WTC11 (cell line): ENCODE data around the gene GALNT9. TPM values are rescaled to one million over a fixed set of nuclear protein-coding genes. Genes with fewer than 3 reads are reported as not detected.

ENCODE experiments used
- ATAC-seq: fragments of 200-7000 bp; cut with Tn5 transposase; 2 replicates; pipeline ENCODE4 v1.10.0; 2021; ENCODE audit warnings: mild to moderate bottlenecking, moderate library complexity
- CTCF ChIA-PET: fragments of 300-600 bp; sonication (Branson Sonifier 250); formaldehyde crosslinking; loops from one replicate; lab custom pipeline; 2021; ENCODE audit warnings: antibody characterized with exemption; lab: Charles Lee
- POLR2A ChIA-PET: fragments of 350-600 bp; sonication (Branson Sonifier 250); formaldehyde crosslinking; loops from one replicate; lab custom pipeline; 2021; ENCODE audit warnings: antibody characterized with exemption; lab: Charles Lee
- DNase-seq: peaks from one replicate; pipeline ENCODE4 v3.0.0; 2021; ENCODE audit warnings: low spot score
- H3K27ac Mint-ChIP-seq: 2 replicates; pipeline ENCODE4 v1.8.0; 2021; ENCODE audit warnings: mixed read lengths
- H3K27me3 Mint-ChIP-seq: 2 replicates; pipeline ENCODE4 v1.8.0; 2021; ENCODE audit warnings: low read depth, mild to moderate bottlenecking, moderate library complexity, mixed read lengths
- H3K36me3 Mint-ChIP-seq: 2 replicates; pipeline ENCODE4 v1.8.0; 2021; ENCODE audit warnings: mixed read lengths
- H3K4me1 Mint-ChIP-seq: 2 replicates; pipeline ENCODE4 v1.8.0; 2022; ENCODE audit warnings: mixed read lengths
- H3K4me3 Mint-ChIP-seq: 2 replicates; pipeline ENCODE4 v1.8.0; 2021; ENCODE audit warnings: mild to moderate bottlenecking, moderate library complexity, mixed read lengths
- H3K9me3 Mint-ChIP-seq: 2 replicates; pipeline ENCODE4 v1.8.0; 2021; ENCODE audit warnings: mixed read lengths
- ELF4 ChIP-seq: sonication (generic); formaldehyde crosslinking; IDR thresholded peaks from 2 replicates; pipeline ENCODE4 v1.8.1; 2022; ENCODE audit warnings: low read depth, mild to moderate bottlenecking, moderate library complexity, missing genetic modification reagents
- FOXK1 ChIP-seq: sonication (generic); formaldehyde crosslinking; IDR thresholded peaks from 2 replicates; pipeline ENCODE4 v1.8.0; 2022; ENCODE audit warnings: mild to moderate bottlenecking, moderate library complexity, missing genetic modification reagents
- FOXP1 ChIP-seq: sonication (generic); formaldehyde crosslinking; IDR thresholded peaks from 2 replicates; pipeline ENCODE4 v1.8.0; 2022; ENCODE audit warnings: missing genetic modification reagents, mild to moderate bottlenecking, moderate library complexity, borderline replicate concordance
- GRHL2 ChIP-seq: fragments of 250-450 bp; sonication (Bioruptor Pico); IDR thresholded peaks from 2 replicates; pipeline ENCODE4 v1.8.0; 2022; ENCODE audit warnings: mild to moderate bottlenecking, moderate library complexity; ENCODE audit not compliant: insufficient replicate concordance, severe bottlenecking
- GTF2I ChIP-seq: fragments of 250-450 bp; sonication (Bioruptor Pico); conservative IDR thresholded peaks from 2 replicates; pipeline ENCODE4 v1.4.0; 2021; ENCODE audit warnings: mild to moderate bottlenecking
- MXD4 ChIP-seq: fragments of 250-450 bp; sonication (Bioruptor Pico); IDR thresholded peaks from 2 replicates; pipeline ENCODE4 v1.8.0; 2021; ENCODE audit warnings: mild to moderate bottlenecking, moderate library complexity, borderline replicate concordance
- NFE2L1 ChIP-seq: sonication (generic); formaldehyde crosslinking; IDR thresholded peaks from 2 replicates; pipeline ENCODE4 v1.8.1; 2023; ENCODE audit warnings: missing genetic modification reagents
- NFYB ChIP-seq: sonication (generic); formaldehyde crosslinking; conservative IDR thresholded peaks from 2 replicates; pipeline ENCODE4 v1.8.0; 2022; ENCODE audit warnings: low read depth, missing genetic modification reagents
- NR1H2 ChIP-seq: sonication (generic); formaldehyde crosslinking; IDR thresholded peaks from 2 replicates; pipeline ENCODE4 v1.9.0; 2021; ENCODE audit warnings: mild to moderate bottlenecking, moderate library complexity, missing genetic modification reagents
- PRRX2 ChIP-seq: fragments of 250-450 bp; sonication (Bioruptor Pico); IDR thresholded peaks from 2 replicates; pipeline ENCODE4 v1.8.0; 2021; ENCODE audit warnings: mild to moderate bottlenecking
- RORB ChIP-seq: fragments of 250-450 bp; sonication (Bioruptor Pico); IDR thresholded peaks from 2 replicates; pipeline ENCODE4 v1.9.0; 2021; ENCODE audit warnings: mild to moderate bottlenecking
- TEAD4 ChIP-seq: sonication (generic); formaldehyde crosslinking; IDR thresholded peaks from 2 replicates; pipeline ENCODE4 v1.8.0; 2022; ENCODE audit warnings: mild to moderate bottlenecking, missing genetic modification reagents
- TP53 ChIP-seq: sonication (generic); formaldehyde crosslinking; IDR thresholded peaks from 2 replicates; pipeline ENCODE4 v1.8.1; 2023; ENCODE audit warnings: mild to moderate bottlenecking, missing genetic modification reagents
- ZNF232 ChIP-seq: sonication (generic); formaldehyde crosslinking; IDR thresholded peaks from 2 replicates; pipeline ENCODE4 v1.8.0; 2022; ENCODE audit warnings: mild to moderate bottlenecking, missing genetic modification reagents
- ZNF263 ChIP-seq: sonication (generic); formaldehyde crosslinking; IDR thresholded peaks from 2 replicates; pipeline ENCODE4 v1.8.1; 2022; ENCODE audit warnings: low read depth, mild to moderate bottlenecking, moderate library complexity, missing genetic modification reagents
- ZNF317 ChIP-seq: sonication (generic); formaldehyde crosslinking; IDR thresholded peaks from 2 replicates; pipeline ENCODE4 v1.8.1; 2023; ENCODE audit warnings: low read depth, mild to moderate bottlenecking, moderate library complexity, missing genetic modification reagents, borderline replicate concordance
- ZNF423 ChIP-seq: fragments of 250-450 bp; sonication (Bioruptor Pico); IDR thresholded peaks from 2 replicates; pipeline ENCODE4 v2.1.2; 2022; ENCODE audit warnings: mild to moderate bottlenecking, moderate library complexity
- total RNA-seq: library from RNA; stranded (reverse); gene quantifications from 3 replicates; pipeline ENCODE4 v1.2.3, GENCODE V29; 2021
- TF ChIP-seq, protein P1 (sequence below): fragments of 250-450 bp; sonication (Bioruptor Pico); IDR thresholded peaks from 2 replicates; pipeline ENCODE4 v1.9.0; 2021; ENCODE audit warnings: mild to moderate bottlenecking
- TF ChIP-seq, protein P2 (sequence below): sonication (generic); formaldehyde crosslinking; IDR thresholded peaks from 2 replicates; pipeline ENCODE4 v1.8.1; 2023; ENCODE audit warnings: mild to moderate bottlenecking, missing genetic modification reagents, borderline replicate concordance
- TF ChIP-seq, protein P3 (sequence below): fragments of 250-450 bp; sonication (Bioruptor Pico); IDR thresholded peaks from 2 replicates; pipeline ENCODE4 v1.8.0; 2021; ENCODE audit warnings: mild to moderate bottlenecking

The GALNT9 gene
- total RNA-seq, 1 experiment from 2014 or later = 0.90 TPM

DNA sequence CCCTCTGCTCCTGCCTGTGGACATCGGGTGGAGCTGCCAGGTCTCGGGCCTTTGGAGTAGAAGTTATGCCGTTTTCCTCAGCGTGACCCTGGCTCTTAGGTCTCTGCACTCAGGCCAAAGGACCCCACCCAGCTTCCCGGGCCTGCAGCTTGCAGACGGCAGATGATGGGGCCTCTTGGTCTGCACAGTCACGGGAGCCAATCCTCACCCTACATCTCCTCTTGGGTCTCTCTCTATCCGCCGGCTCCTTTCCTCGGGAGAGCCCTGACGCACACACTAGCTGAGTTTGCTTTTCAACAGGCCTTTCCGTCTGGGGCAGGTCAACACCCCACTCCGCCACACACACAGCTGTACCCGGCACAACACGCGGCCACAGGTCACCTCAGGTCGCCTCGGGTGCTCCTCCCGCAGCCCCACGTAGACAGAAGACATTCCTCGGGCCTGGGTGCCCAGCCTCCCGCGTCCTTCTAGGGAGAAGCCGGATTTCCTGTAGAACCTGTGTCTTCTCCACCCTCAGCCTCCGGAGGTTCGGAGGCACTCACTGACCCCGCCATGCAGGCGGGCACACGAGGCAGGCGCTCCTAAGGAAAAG, 9.9 kb downstream of the GALNT9 start:
- Mint-ChIP-seq H3K36me3 (no peaks in the 10 kb centered on the region), H3K9me3 (no peaks in the 10 kb centered on the region), H3K27me3 (peaks cover 27% of the 10 kb centered on the region), H3K27ac (no peak overlapping the region), H3K4me1 (no peaks in the 10 kb centered on the region), H3K4me3 (no peak overlapping the region)
- ATAC-seq = no peak
- DNase-seq = no peak
- POLR2A ChIA-PET = no interaction called here
- CTCF ChIA-PET = interaction anchor here (1.3 to 1.6 kb wide), 2 partner anchors 20 to 23 kb away, joined by 3 to 6 read pairs; no protein-coding TSS in a partner anchor
- TF ChIP-seq NFE2L1 (CRISPR knock-in tag) = no peak
- TF ChIP-seq MXD4 (CRISPR knock-in tag) = no peak
- TF ChIP-seq, all 79 proteins: peak for 0

DNA sequence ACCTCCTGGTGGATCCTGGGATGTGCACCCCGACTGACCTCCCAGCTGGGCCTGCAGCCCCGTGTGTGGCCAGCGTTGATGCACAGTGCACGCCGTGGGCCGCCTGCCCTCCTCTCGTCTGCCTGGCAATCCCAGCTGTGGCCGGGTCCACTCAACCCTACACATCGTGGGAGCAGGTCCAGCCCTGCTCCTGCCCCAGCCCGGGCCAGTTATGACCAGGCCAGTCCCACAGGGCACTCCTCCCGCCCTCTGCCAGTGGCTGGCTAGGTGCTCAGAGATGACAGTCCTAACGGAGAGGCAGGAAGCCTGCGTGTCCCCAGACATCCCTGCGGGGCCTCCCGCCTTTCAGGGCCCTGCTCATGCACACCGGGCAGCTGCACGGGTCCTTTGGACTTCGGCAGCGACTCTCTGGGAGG, 10.8 kb downstream of the GALNT9 start:
- H3K27me3 Mint-ChIP-seq = peaks cover 28% of the 10 kb centered on the region
- ChIA-PET POLR2A (interaction anchor here (0.5 kb wide), 1 partner anchor 227 kb away, joined by 3 read pairs; no protein-coding TSS in a partner anchor), CTCF (interaction anchor here (1.3 kb wide), 1 partner anchor 21 kb away, joined by 3 read pairs; no protein-coding TSS in a partner anchor)
- ATAC-seq (no peak), DNase-seq (no peak)
- no peak overlapping the region for H3K27ac Mint-ChIP-seq
- H3K36me3 Mint-ChIP-seq = no peaks in the 10 kb centered on the region
- no peak for TF ChIP-seq ZNF317
- TF ChIP-seq, protein P1, sequence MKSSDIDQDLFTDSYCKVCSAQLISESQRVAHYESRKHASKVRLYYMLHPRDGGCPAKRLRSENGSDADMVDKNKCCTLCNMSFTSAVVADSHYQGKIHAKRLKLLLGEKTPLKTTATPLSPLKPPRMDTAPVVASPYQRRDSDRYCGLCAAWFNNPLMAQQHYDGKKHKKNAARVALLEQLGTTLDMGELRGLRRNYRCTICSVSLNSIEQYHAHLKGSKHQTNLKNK (CRISPR knock-in tag) = no peak
- TF ChIP-seq NR1H2 (CRISPR knock-in tag) = no peak
- TF ChIP-seq ZNF423 = no peak
- TF ChIP-seq TP53 (CRISPR knock-in tag) = no peak
- TF ChIP-seq, protein P2, sequence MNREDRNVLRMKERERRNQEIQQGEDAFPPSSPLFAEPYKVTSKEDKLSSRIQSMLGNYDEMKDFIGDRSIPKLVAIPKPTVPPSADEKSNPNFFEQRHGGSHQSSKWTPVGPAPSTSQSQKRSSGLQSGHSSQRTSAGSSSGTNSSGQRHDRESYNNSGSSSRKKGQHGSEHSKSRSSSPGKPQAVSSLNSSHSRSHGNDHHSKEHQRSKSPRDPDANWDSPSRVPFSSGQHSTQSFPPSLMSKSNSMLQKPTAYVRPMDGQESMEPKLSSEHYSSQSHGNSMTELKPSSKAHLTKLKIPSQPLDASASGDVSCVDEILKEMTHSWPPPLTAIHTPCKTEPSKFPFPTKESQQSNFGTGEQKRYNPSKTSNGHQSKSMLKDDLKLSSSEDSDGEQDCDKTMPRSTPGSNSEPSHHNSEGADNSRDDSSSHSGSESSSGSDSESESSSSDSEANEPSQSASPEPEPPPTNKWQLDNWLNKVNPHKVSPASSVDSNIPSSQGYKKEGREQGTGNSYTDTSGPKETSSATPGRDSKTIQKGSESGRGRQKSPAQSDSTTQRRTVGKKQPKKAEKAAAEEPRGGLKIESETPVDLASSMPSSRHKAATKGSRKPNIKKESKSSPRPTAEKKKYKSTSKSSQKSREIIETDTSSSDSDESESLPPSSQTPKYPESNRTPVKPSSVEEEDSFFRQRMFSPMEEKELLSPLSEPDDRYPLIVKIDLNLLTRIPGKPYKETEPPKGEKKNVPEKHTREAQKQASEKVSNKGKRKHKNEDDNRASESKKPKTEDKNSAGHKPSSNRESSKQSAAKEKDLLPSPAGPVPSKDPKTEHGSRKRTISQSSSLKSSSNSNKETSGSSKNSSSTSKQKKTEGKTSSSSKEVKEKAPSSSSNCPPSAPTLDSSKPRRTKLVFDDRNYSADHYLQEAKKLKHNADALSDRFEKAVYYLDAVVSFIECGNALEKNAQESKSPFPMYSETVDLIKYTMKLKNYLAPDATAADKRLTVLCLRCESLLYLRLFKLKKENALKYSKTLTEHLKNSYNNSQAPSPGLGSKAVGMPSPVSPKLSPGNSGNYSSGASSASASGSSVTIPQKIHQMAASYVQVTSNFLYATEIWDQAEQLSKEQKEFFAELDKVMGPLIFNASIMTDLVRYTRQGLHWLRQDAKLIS (CRISPR knock-in tag) = no peak
- TF ChIP-seq, protein P3, sequence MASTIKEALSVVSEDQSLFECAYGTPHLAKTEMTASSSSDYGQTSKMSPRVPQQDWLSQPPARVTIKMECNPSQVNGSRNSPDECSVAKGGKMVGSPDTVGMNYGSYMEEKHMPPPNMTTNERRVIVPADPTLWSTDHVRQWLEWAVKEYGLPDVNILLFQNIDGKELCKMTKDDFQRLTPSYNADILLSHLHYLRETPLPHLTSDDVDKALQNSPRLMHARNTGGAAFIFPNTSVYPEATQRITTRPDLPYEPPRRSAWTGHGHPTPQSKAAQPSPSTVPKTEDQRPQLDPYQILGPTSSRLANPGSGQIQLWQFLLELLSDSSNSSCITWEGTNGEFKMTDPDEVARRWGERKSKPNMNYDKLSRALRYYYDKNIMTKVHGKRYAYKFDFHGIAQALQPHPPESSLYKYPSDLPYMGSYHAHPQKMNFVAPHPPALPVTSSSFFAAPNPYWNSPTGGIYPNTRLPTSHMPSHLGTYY (CRISPR knock-in tag) = no peak
- no peak for TF ChIP-seq GRHL2 (CRISPR knock-in tag)
- TF ChIP-seq, all 79 proteins: peak for 0
- Mint-ChIP-seq H3K4me3 (no peak overlapping the region), H3K9me3 (no peaks in the 10 kb centered on the region), H3K4me1 (no peaks in the 10 kb centered on the region)

DNA sequence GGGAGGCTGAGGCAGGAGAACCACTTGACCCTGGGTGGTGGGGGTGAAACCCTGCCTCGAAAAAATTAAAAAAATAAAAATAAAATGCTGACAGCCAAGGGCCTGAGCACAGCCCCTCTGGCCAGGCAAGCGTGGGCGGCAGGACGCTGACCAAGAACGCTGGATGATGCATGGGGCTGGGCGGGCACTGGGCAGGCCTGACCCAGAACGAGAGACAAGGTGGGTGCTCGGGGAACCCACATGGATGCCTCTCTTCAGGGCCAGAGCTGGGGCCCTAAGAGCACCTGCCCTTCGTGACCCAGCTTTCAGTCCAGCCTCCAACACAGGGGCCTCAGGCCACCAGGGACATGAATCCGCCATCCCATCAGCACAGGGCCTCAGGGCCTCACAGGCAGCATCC, 11.3 kb downstream of the GALNT9 start:
- H3K9me3 Mint-ChIP-seq = no peaks in the 10 kb centered on the region
- H3K27ac Mint-ChIP-seq = no peak overlapping the region
- no peak for ATAC-seq
- TF ChIP-seq ZNF317 = no peak
- TF ChIP-seq ELF4 (CRISPR knock-in tag) = no peak
- TF ChIP-seq RORB (CRISPR knock-in tag) = no peak
- TF ChIP-seq ZNF232 = no peak
- TF ChIP-seq FOXP1 (CRISPR knock-in tag) = no peak
- TF ChIP-seq GTF2I (CRISPR knock-in tag) = no peak
- no peak for TF ChIP-seq NFYB (CRISPR knock-in tag)
- TF ChIP-seq PRRX2 (CRISPR knock-in tag) = no peak
- no peak for TF ChIP-seq FOXK1 (CRISPR knock-in tag)
- no peak for TF ChIP-seq ZNF263 (CRISPR knock-in tag)
- TF ChIP-seq TEAD4 (CRISPR knock-in tag) = no peak
- no peaks in the 10 kb centered on the region for H3K4me1 Mint-ChIP-seq
- H3K36me3 Mint-ChIP-seq = no peaks in the 10 kb centered on the region
- DNase-seq = no peak
- ChIA-PET CTCF (no interaction called here), POLR2A (interaction anchor here (0.5 kb wide), 1 partner anchor 228 kb away, joined by 3 read pairs; no protein-coding TSS in a partner anchor)
- peaks cover 25% of the 10 kb centered on the region for H3K27me3 Mint-ChIP-seq
- no peak overlapping the region for H3K4me3 Mint-ChIP-seq
